ENCODE measurements around the gene GUCA1A.
"Not testable (repeated sequence)": the region's sequence is repeated elsewhere in the genome, so short reads cannot be mapped to it uniquely, and the experiment has no call there.

The GUCA1A gene

GRCh38 chr6:42211726-42212125 is 38.6 kb downstream of the GUCA1A start:
- no peak for DNase-seq

GRCh38 chr6:42212442-42212841 is 39.3 kb downstream of the GUCA1A start:
- no peak for DNase-seq

- not testable (repeated sequence) for DNase-seq
Measured at GRCh38 chr6:42216495-42216894, 43.3 kb downstream of the GUCA1A start.

GRCh38 chr6:42217157-42217518 is 44.0 kb downstream of the GUCA1A start:
- no peak for DNase-seq

GRCh38 chr6:42217519-42218367 is 44.6 kb downstream of the GUCA1A start, which contains the start of gene MRPS10:
Gene MRPS10, minus strand, starts transcription at chr6:42217861. Its CDS starts 12 bp downstream, at chr6:42217849.
- DNase-seq: peak; percentile 61 to 81 (median 78)

- no peak for DNase-seq
Measured at GRCh38 chr6:42220807-42221206, 47.6 kb downstream of the GUCA1A start.

- DNase-seq: no peak
Measured at GRCh38 chr6:42221546-42221945, 48.4 kb downstream of the GUCA1A start.

- DNase-seq: no peak
Measured at GRCh38 chr6:42222448-42222847, 49.3 kb downstream of the GUCA1A start.

- DNase-seq: no peak
Measured at GRCh38 chr6:42224222-42225028, 51.3 kb downstream of the GUCA1A start.

- no peak for DNase-seq
Measured at GRCh38 chr6:42225029-42225339, 51.8 kb downstream of the GUCA1A start.

- DNase-seq: no peak
Measured at GRCh38 chr6:42225419-42225818, 52.3 kb downstream of the GUCA1A start.

GRCh38 chr6:42226161-42226611 is 53.0 kb downstream of the GUCA1A start:
- DNase-seq: no peak

- no peak for DNase-seq
Measured at GRCh38 chr6:42226645-42227143, 53.5 kb downstream of the GUCA1A start.

- DNase-seq: no peak
Measured at GRCh38 chr6:42227173-42227850, 54.1 kb downstream of the GUCA1A start.

GRCh38 chr6:42228305-42228704 is 55.1 kb downstream of the GUCA1A start:
- no peak for DNase-seq
